HepG2 (cell line): Measurements from ENCODE around the gene F8.

ENCODE experiments used
- EZH2 ChIP-seq: conservative IDR thresholded peaks from 2 replicates; pipeline ENCODE4 v1.6.1; 2012; ENCODE audit warnings: mild to moderate bottlenecking, low read depth, low read length, moderate library complexity
- HDAC6 ChIP-seq: fragments of 200-600 bp; sonication (generic); IDR thresholded peaks from 2 replicates; pipeline ENCODE4 v1.7.0; 2017; ENCODE audit warnings: mild to moderate bottlenecking, antibody characterized with exemption, low read length, low read depth
- PATZ1 ChIP-seq: sonication (generic); formaldehyde crosslinking; IDR thresholded peaks from 2 replicates; pipeline ENCODE4 v1.4.0; 2020; ENCODE audit warnings: missing genetic modification reagents
- PCBP2 ChIP-seq: fragments of 200-400 bp; formaldehyde crosslinking; optimal IDR thresholded peaks from 2 replicates; pipeline ENCODE3; 2018; ENCODE audit warnings: low read length, low read depth; ENCODE audit not compliant: poor library complexity, severe bottlenecking
- PHF20 ChIP-seq: sonication (generic); formaldehyde crosslinking; IDR thresholded peaks from 2 replicates; pipeline ENCODE4 v1.5.0; 2020; ENCODE audit warnings: mild to moderate bottlenecking, missing genetic modification reagents
- POLR2A ChIP-seq, 2 experiments: IDR thresholded peaks; 2 replicates each; pipeline ENCODE4 v1.6.1; 2011; ENCODE audit warnings: low read depth in 2 of 2, low read length in 2 of 2, mild to moderate bottlenecking in 1 of 2, moderate library complexity in 1 of 2; ENCODE audit not compliant: insufficient read depth in 1 of 2
- RARA ChIP-seq: IDR thresholded peaks from 2 replicates; pipeline ENCODE4 v1.6.1; 2016; ENCODE audit warnings: missing genetic modification reagents, missing compliant biosample characterization
- SMARCC2 ChIP-seq: fragments of 450-650 bp; IDR thresholded peaks from 2 replicates; pipeline ENCODE4 v1.6.1; 2017; ENCODE audit warnings: antibody characterized with exemption, mild to moderate bottlenecking
- SP1 ChIP-seq, 2 experiments: fragments of 450-650 bp in 1 of 2; sonication (generic) in 1 of 2; formaldehyde crosslinking in 1 of 2; IDR thresholded peaks; 2 replicates each; pipeline versions ENCODE4 v1.4.0 to v1.6.1; 2016 to 2020; ENCODE audit warnings: missing genetic modification reagents in 1 of 2
- SUZ12 ChIP-seq: fragments of 150-350 bp; IDR thresholded peaks from 2 replicates; pipeline ENCODE4 v1.6.1; 2014; ENCODE audit warnings: low read depth, low read length
- ZBTB7A ChIP-seq: sonication (generic); formaldehyde crosslinking; IDR thresholded peaks from 2 replicates; pipeline ENCODE4 v1.8.0; 2022; ENCODE audit warnings: mild to moderate bottlenecking, missing genetic modification reagents
- TF ChIP-seq, protein P1 (sequence below): sonication (generic); formaldehyde crosslinking; IDR thresholded peaks from 2 replicates; pipeline ENCODE4 v1.4.0; 2020; ENCODE audit warnings: mild to moderate bottlenecking, missing genetic modification reagents
- TF ChIP-seq, protein P2 (sequence below): sonication (generic); formaldehyde crosslinking; IDR thresholded peaks from 2 replicates; pipeline ENCODE4 v1.4.0; 2020; ENCODE audit warnings: low read depth, missing genetic modification reagents
- TF ChIP-seq, protein P3 (sequence below): sonication (generic); formaldehyde crosslinking; IDR thresholded peaks from 2 replicates; pipeline ENCODE4 v1.5.0; 2020; ENCODE audit warnings: missing genetic modification reagents

- no peak for TF ChIP-seq EZH2
- TF ChIP-seq HDAC6: no peak
- TF ChIP-seq PATZ1: no peak
- no peak for TF ChIP-seq SP1 (IDR thresholded peaks at IDR 0.05)
- TF ChIP-seq SP1 (CRISPR knock-in tag; IDR thresholded peaks at IDR 0.05): no peak
- TF ChIP-seq, protein P1, sequence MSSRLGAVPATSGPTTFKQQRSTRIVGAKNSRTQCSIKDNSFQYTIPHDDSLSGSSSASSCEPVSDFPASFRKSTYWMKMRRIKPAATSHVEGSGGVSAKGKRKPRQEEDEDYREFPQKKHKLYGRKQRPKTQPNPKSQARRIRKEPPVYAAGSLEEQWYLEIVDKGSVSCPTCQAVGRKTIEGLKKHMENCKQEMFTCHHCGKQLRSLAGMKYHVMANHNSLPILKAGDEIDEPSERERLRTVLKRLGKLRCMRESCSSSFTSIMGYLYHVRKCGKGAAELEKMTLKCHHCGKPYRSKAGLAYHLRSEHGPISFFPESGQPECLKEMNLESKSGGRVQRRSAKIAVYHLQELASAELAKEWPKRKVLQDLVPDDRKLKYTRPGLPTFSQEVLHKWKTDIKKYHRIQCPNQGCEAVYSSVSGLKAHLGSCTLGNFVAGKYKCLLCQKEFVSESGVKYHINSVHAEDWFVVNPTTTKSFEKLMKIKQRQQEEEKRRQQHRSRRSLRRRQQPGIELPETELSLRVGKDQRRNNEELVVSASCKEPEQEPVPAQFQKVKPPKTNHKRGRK (CRISPR knock-in tag): no peak
- TF ChIP-seq SUZ12: no peak
- TF ChIP-seq PCBP2: no peak
- no peak for TF ChIP-seq RARA (CRISPR knock-in tag)
- TF ChIP-seq, protein P2, sequence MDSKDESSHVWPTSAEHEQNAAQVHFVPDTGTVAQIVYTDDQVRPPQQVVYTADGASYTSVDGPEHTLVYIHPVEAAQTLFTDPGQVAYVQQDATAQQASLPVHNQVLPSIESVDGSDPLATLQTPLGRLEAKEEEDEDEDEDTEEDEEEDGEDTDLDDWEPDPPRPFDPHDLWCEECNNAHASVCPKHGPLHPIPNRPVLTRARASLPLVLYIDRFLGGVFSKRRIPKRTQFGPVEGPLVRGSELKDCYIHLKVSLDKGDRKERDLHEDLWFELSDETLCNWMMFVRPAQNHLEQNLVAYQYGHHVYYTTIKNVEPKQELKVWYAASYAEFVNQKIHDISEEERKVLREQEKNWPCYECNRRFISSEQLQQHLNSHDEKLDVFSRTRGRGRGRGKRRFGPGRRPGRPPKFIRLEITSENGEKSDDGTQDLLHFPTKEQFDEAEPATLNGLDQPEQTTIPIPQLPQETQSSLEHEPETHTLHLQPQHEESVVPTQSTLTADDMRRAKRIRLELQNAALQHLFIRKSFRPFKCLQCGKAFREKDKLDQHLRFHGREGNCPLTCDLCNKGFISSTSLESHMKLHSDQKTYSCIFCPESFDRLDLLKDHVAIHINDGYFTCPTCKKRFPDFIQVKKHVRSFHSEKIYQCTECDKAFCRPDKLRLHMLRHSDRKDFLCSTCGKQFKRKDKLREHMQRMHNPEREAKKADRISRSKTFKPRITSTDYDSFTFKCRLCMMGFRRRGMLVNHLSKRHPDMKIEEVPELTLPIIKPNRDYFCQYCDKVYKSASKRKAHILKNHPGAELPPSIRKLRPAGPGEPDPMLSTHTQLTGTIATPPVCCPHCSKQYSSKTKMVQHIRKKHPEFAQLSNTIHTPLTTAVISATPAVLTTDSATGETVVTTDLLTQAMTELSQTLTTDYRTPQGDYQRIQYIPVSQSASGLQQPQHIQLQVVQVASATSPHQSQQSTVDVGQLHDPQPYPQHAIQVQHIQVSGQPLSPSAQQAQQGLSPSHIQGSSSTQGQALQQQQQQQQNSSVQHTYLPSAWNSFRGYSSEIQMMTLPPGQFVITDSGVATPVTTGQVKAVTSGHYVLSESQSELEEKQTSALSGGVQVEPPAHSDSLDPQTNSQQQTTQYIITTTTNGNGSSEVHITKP (CRISPR knock-in tag): no peak
- no peak for TF ChIP-seq SMARCC2
- TF ChIP-seq, protein P3, sequence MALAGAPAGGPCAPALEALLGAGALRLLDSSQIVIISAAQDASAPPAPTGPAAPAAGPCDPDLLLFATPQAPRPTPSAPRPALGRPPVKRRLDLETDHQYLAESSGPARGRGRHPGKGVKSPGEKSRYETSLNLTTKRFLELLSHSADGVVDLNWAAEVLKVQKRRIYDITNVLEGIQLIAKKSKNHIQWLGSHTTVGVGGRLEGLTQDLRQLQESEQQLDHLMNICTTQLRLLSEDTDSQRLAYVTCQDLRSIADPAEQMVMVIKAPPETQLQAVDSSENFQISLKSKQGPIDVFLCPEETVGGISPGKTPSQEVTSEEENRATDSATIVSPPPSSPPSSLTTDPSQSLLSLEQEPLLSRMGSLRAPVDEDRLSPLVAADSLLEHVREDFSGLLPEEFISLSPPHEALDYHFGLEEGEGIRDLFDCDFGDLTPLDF (CRISPR knock-in tag): no peak
- no peak for TF ChIP-seq ZBTB7A (CRISPR knock-in tag)
- TF ChIP-seq PHF20: no peak
- no peak for TF ChIP-seq POLR2A (IDR thresholded peaks at IDR 0.05; ENCODE audit: insufficient read depth in 1 of 2, low read depth in 2 of 2, low read length in 2 of 2)
Observed at GRCh38 chrX:154836163-154836562, 186.4 kb downstream of the F8 start.
